Measurements from ENCODE around the gene FAXDC2. TPM values are rescaled to one million over a fixed set of nuclear protein-coding genes. Genes with fewer than 3 reads are reported as not detected.

FAXDC2 gene
- total RNA-seq, 2 donors from 2014 or later: 2.3 to 6.2 TPM

- H3K36me3 ChIP-seq (ENCODE audit: control insufficient read depth, insufficient read depth, low read length): no peaks in the 10 kb centered on the region
- Mint-ChIP-seq H3K36me3 (ENCODE audit: low read depth) (peaks cover 5% of the 10 kb centered on the region), H3K4me1 (peaks cover 45% of the 10 kb centered on the region), H3K27me3 (ENCODE audit: insufficient read depth) (no peaks in the 10 kb centered on the region), H3K27ac (peak overlapping the region; percentile 54), H3K4me3 (no peak overlapping the region), H3K9me3 (no peaks in the 10 kb centered on the region)
- H3K27ac ChIP-seq (ENCODE audit: low read depth, low read length): no peak overlapping the region
- H3K4me1 ChIP-seq (ENCODE audit: control insufficient read depth, insufficient read depth, low read length): peaks cover 27% of the 10 kb centered on the region
- H3K27me3 ChIP-seq (ENCODE audit: control insufficient read depth, insufficient read depth, low read length, poor library complexity, severe bottlenecking): no peaks in the 10 kb centered on the region
- TF ChIP-seq CTCF (conservative IDR thresholded peaks at IDR 0.05): no peak
- no peak overlapping the region for H3K9ac ChIP-seq (ENCODE audit: extremely low read depth, low read length, poor library complexity, severe bottlenecking)
- H3K4me3 ChIP-seq (ENCODE audit: low read length): no peak overlapping the region
- H3K9me3 ChIP-seq (ENCODE audit: control insufficient read depth, low read length): no peaks in the 10 kb centered on the region
- 95 to 100% methylated on average over 1 of the region's 1 CpG for WGBS, 2 experiments (ENCODE audit: insufficient coverage in 1 of 2, insufficient read length in 1 of 2)
- DNase-seq: no peak
These were observed 70.3 kb downstream of the FAXDC2 start for GRCh38 chr5:154780128-154780527.

- H3K4me1 ChIP-seq (ENCODE audit: control insufficient read depth, insufficient read depth, low read length): peaks cover 17% of the 10 kb centered on the region
- H3K9me3 ChIP-seq (ENCODE audit: control insufficient read depth, low read length): no peaks in the 10 kb centered on the region
- H3K27me3 ChIP-seq (ENCODE audit: control insufficient read depth, insufficient read depth, low read length, poor library complexity, severe bottlenecking): no peaks in the 10 kb centered on the region
- no peak overlapping the region for H3K27ac ChIP-seq (ENCODE audit: low read depth, low read length)
- TF ChIP-seq CTCF (conservative IDR thresholded peaks at IDR 0.05): no peak
- no peaks in the 10 kb centered on the region for H3K36me3 ChIP-seq (ENCODE audit: control insufficient read depth, insufficient read depth, low read length)
- no peak overlapping the region for H3K4me3 ChIP-seq (ENCODE audit: low read length)
- no peak overlapping the region for H3K9ac ChIP-seq (ENCODE audit: extremely low read depth, low read length, poor library complexity, severe bottlenecking)
- Mint-ChIP-seq H3K4me1 (peaks cover 45% of the 10 kb centered on the region), H3K27me3 (ENCODE audit: insufficient read depth) (no peaks in the 10 kb centered on the region), H3K36me3 (ENCODE audit: low read depth) (peaks cover 5% of the 10 kb centered on the region), H3K9me3 (no peaks in the 10 kb centered on the region), H3K4me3 (no peak overlapping the region), H3K27ac (no peak overlapping the region)
- no peak for DNase-seq
- WGBS, 2 experiments (ENCODE audit: insufficient coverage in 1 of 2, insufficient read length in 1 of 2): 97 to 100% methylated on average over 1 to 3 of the region's 4 CpGs
These were observed 71.3 kb downstream of the FAXDC2 start for GRCh38 chr5:154779105-154779504.

- TF ChIP-seq CTCF (conservative IDR thresholded peaks at IDR 0.05): no peak
- DNase-seq: no peak
- Histone ChIP-seq H3K27me3 (ENCODE audit: control insufficient read depth, insufficient read depth, low read length, poor library complexity, severe bottlenecking) (no peaks in the 10 kb centered on the region), H3K4me3 (ENCODE audit: low read length) (no peak overlapping the region), H3K36me3 (ENCODE audit: control insufficient read depth, insufficient read depth, low read length) (no peaks in the 10 kb centered on the region), H3K9ac (ENCODE audit: extremely low read depth, low read length, poor library complexity, severe bottlenecking) (no peak overlapping the region), H3K27ac (ENCODE audit: low read depth, low read length) (no peak overlapping the region), H3K9me3 (ENCODE audit: control insufficient read depth, low read length) (no peaks in the 10 kb centered on the region), H3K4me1 (ENCODE audit: control insufficient read depth, insufficient read depth, low read length) (peaks cover 12% of the 10 kb centered on the region)
- 95 to 98% methylated on average over 2 of the region's 2 CpGs for WGBS, 2 experiments (ENCODE audit: insufficient coverage in 1 of 2, insufficient read length in 1 of 2)
- H3K4me3 Mint-ChIP-seq: no peak overlapping the region
- H3K27ac Mint-ChIP-seq: no peak overlapping the region
- H3K27me3 Mint-ChIP-seq (ENCODE audit: insufficient read depth): no peaks in the 10 kb centered on the region
- no peaks in the 10 kb centered on the region for H3K9me3 Mint-ChIP-seq
- H3K36me3 Mint-ChIP-seq (ENCODE audit: low read depth): peaks cover 6% of the 10 kb centered on the region
- H3K4me1 Mint-ChIP-seq: peaks cover 42% of the 10 kb centered on the region
These were observed 71.9 kb downstream of the FAXDC2 start for GRCh38 chr5:154778534-154778933.

Data from endodermal cell (in vitro differentiated cells).